Uterus (tissue), 2 donors: ENCODE results near the gene SAA4.

Source experiments
- CTCF ChIP-seq, 4 experiments: fragments of 200-600 bp in 2 of 4; fragments of 450-650 bp in 2 of 4; sonication (generic) in 2 of 4; IDR thresholded peaks; one replicate each; pipeline ENCODE4 v1.5.1; 2016 to 2019; ENCODE audit warnings: antibody characterized with exemption in 4 of 4, mild to moderate bottlenecking in 2 of 4, moderate library complexity in 1 of 4
- POLR2A ChIP-seq, 2 donors: fragments of 450-650 bp; IDR thresholded peaks; one replicate each; pipeline ENCODE4 v1.6.1; 2016; ENCODE audit warnings: antibody characterized with exemption in 2 of 2, mild to moderate bottlenecking in 1 of 2, moderate library complexity in 1 of 2

- no peak for TF ChIP-seq POLR2A (IDR thresholded peaks at IDR 0.05)
- TF ChIP-seq CTCF (IDR thresholded peaks at IDR 0.05), result no peak
Measured at GRCh38 chr11:18253233-18253632, 16.6 kb upstream of the SAA4 start.
